Measurements from ENCODE around the gene GCNT4.

- no peak for TF ChIP-seq CREB1 (CRISPR knock-in tag; IDR thresholded peaks at IDR 0.05; ENCODE audit: low read depth)
- no peak for TF ChIP-seq EZH2phosphoT487 (IDR thresholded peaks at IDR 0.05; ENCODE audit: unreplicated experiment)
- TF ChIP-seq CTCF (conservative IDR thresholded peaks at IDR 0.05; ENCODE audit: low read depth in 2 of 2), result no peak
- TF ChIP-seq POLR2AphosphoS5 (IDR thresholded peaks at IDR 0.05; ENCODE audit: low read depth), result no peak
- TF ChIP-seq EZH2 (IDR thresholded peaks at IDR 0.05; ENCODE audit: low read depth, unreplicated experiment), result no peak
- no peak for TF ChIP-seq REST (IDR thresholded peaks at IDR 0.05; ENCODE audit: unreplicated experiment)
- TF ChIP-seq STAT1 (IDR thresholded peaks at IDR 0.05; ENCODE audit: unreplicated experiment), result no peak
- no peak for TF ChIP-seq ZNF331 (CRISPR knock-in tag; IDR thresholded peaks at IDR 0.05; ENCODE audit: low read depth)
- TF ChIP-seq JUNB (IDR thresholded peaks at IDR 0.05; ENCODE audit: unreplicated experiment), result no peak
- no peak for TF ChIP-seq ZNF114 (CRISPR knock-in tag; IDR thresholded peaks at IDR 0.05)
- no peak for TF ChIP-seq ETS1 (IDR thresholded peaks at IDR 0.05)
Measured at GRCh38 chr5:75088648-75089047, 36.3 kb upstream of the GCNT4 start.

Measured in GM23338 (cell line).